GM18867 (cell line): ENCODE results near the gene SLK.

Source experiments
- ATAC-seq: cut with Tn5 transposase; IDR thresholded peaks from one replicate; pipeline ENCODE4 v1.9.1; 2021; ENCODE audit warnings: mild to moderate bottlenecking, moderate library complexity; ENCODE audit not compliant: unreplicated experiment

Gene SLK

GRCh38 chr10:104046651-104047050, 79.7 kb downstream of the SLK start:
- ATAC-seq, result no peak

- no peak for ATAC-seq
These were observed 82.7 kb downstream of the SLK start for GRCh38 chr10:104049504-104050250.

- no peak for ATAC-seq
These were observed 85.5 kb downstream of the SLK start for GRCh38 chr10:104052431-104052830.

- no peak for ATAC-seq
These were observed 86.3 kb downstream of the SLK start for GRCh38 chr10:104053201-104053600.

- no peak for ATAC-seq
These were observed 87.5 kb downstream of the SLK start for GRCh38 chr10:104054430-104054829.

GRCh38 chr10:104056619-104057273, 89.8 kb downstream of the SLK start:
- no peak for ATAC-seq

GRCh38 chr10:104057717-104058116, 90.8 kb downstream of the SLK start:
- no peak for ATAC-seq

GRCh38 chr10:104059364-104059763, 92.4 kb downstream of the SLK start:
- ATAC-seq, result no peak

GRCh38 chr10:104061196-104061595, 94.3 kb downstream of the SLK start:
- ATAC-seq, result no peak

GRCh38 chr10:104065748-104066147, 98.8 kb downstream of the SLK start:
- no peak for ATAC-seq

GRCh38 chr10:104066945-104067344, 100.0 kb downstream of the SLK start:
- ATAC-seq, result no peak

- ATAC-seq, result no peak
These were observed 100.6 kb downstream of the SLK start for GRCh38 chr10:104067525-104067924.

- ATAC-seq, result no peak
These were observed 102.7 kb downstream of the SLK start for GRCh38 chr10:104069613-104070012.

GRCh38 chr10:104072786-104073185, 105.8 kb downstream of the SLK start:
- no peak for ATAC-seq

GRCh38 chr10:104074505-104074904, 107.6 kb downstream of the SLK start:
- ATAC-seq, result no peak

- ATAC-seq, result no peak
These were observed 109.8 kb downstream of the SLK start for GRCh38 chr10:104076743-104077160.

GRCh38 chr10:104077247-104077646, 110.3 kb downstream of the SLK start:
- no peak for ATAC-seq

- ATAC-seq, result no peak
These were observed 110.8 kb downstream of the SLK start for GRCh38 chr10:104077663-104078151.
